Neural cell (in vitro differentiated cells): ENCODE results near the gene TMSB4X. TPM values are rescaled to one million over a fixed set of nuclear protein-coding genes. Genes with fewer than 3 reads are reported as not detected.

ENCODE experiments used
- H2AFZ ChIP-seq: fragments of 200-600, 300-800 bp; sonication (generic), shearing (Covaris generic); 2 replicates; pipeline ENCODE4 v1.6.0; 2014; ENCODE audit warnings: low read depth, mild to moderate bottlenecking, antibody characterized with exemption, low read length, moderate library complexity
- H3F3A ChIP-seq: fragments of 200-600 bp; shearing (Covaris generic); 2 replicates; pipeline ENCODE4 v1.6.1; 2016; ENCODE audit warnings: mild to moderate bottlenecking, moderate library complexity, mixed read lengths, antibody characterized with exemption, low read length; ENCODE audit not compliant: insufficient read depth, poor library complexity, severe bottlenecking
- H3K27ac ChIP-seq: fragments of 200-600, 300-800 bp; sonication (generic), shearing (Covaris generic); 2 replicates; pipeline ENCODE4 v1.5.1; 2014; ENCODE audit warnings: mild to moderate bottlenecking, low read length, moderate library complexity
- H3K27me3 ChIP-seq: fragments of 300-800, 200-600 bp; sonication (generic), shearing (Covaris generic); 2 replicates; pipeline ENCODE4 v1.6.0; 2014; ENCODE audit warnings: mild to moderate bottlenecking, low read depth, low read length, moderate library complexity; ENCODE audit not compliant: insufficient read depth
- H3K36me3 ChIP-seq: fragments of 300-800, 200-600 bp; sonication (generic), shearing (Covaris generic); 2 replicates; pipeline ENCODE4 v1.5.1; 2014; ENCODE audit warnings: mild to moderate bottlenecking, antibody characterized with exemption, low read length, moderate library complexity; ENCODE audit not compliant: insufficient read depth
- H3K4me2 ChIP-seq: fragments of 300-800, 200-600 bp; sonication (generic), shearing (Covaris generic); 2 replicates; pipeline ENCODE4 v1.6.0; 2014; ENCODE audit warnings: mild to moderate bottlenecking, low read length
- H3K4me3 ChIP-seq: fragments of 300-800, 200-600 bp; sonication (generic), shearing (Covaris generic); 2 replicates; pipeline ENCODE4 v1.5.1; 2014; ENCODE audit warnings: mild to moderate bottlenecking, low read length, moderate library complexity
- H3K79me2 ChIP-seq: fragments of 200-600 bp; shearing (Covaris generic); replicated peaks from 2 replicates; pipeline ENCODE4 v1.6.0; 2014; ENCODE audit warnings: mild to moderate bottlenecking, low read length, moderate library complexity; ENCODE audit not compliant: insufficient read depth
- H3K9ac ChIP-seq: fragments of 300-800, 200-600 bp; sonication (generic), shearing (Covaris generic); 2 replicates; pipeline ENCODE4 v1.6.1; 2016; ENCODE audit warnings: mild to moderate bottlenecking, low read length, mixed read lengths
- H3K9me2 ChIP-seq: fragments of 200-600 bp; shearing (Covaris generic); 2 replicates; pipeline ENCODE4 v1.6.1; 2016; ENCODE audit warnings: mild to moderate bottlenecking, low read length, mixed read lengths; ENCODE audit not compliant: insufficient read depth
- H3K9me3 ChIP-seq: fragments of 200-600, 300-800 bp; sonication (generic), shearing (Covaris generic); 2 replicates; pipeline ENCODE4 v1.6.1; 2016; ENCODE audit warnings: mild to moderate bottlenecking, mixed run types, low read length, moderate library complexity, mixed read lengths
- H4K20me1 ChIP-seq: fragments of 200-600 bp; shearing (Covaris generic); 2 replicates; pipeline ENCODE4 v1.6.1; 2016; ENCODE audit warnings: mild to moderate bottlenecking, mixed run types; ENCODE audit not compliant: insufficient read depth
- EP300 ChIP-seq: fragments of 450-650 bp; conservative IDR thresholded peaks from 2 replicates; pipeline ENCODE4 v1.6.1; 2014; ENCODE audit warnings: antibody characterized with exemption, mild to moderate bottlenecking, moderate library complexity; ENCODE audit not compliant: poor library complexity, severe bottlenecking
- EZH2 ChIP-seq: fragments of 200-600, 300-800 bp; shearing (Covaris generic), sonication (generic); IDR thresholded peaks from 2 replicates; pipeline ENCODE4 v1.6.1; 2014; ENCODE audit warnings: antibody characterized with exemption, low read length, borderline replicate concordance, mild to moderate bottlenecking; ENCODE audit not compliant: insufficient read depth, poor library complexity, severe bottlenecking
- MXI1 ChIP-seq: fragments of 450-650 bp; conservative IDR thresholded peaks from 2 replicates; pipeline ENCODE4 v1.6.1; 2014; ENCODE audit warnings: antibody characterized with exemption, mild to moderate bottlenecking; ENCODE audit not compliant: poor library complexity, severe bottlenecking
- POLR2AphosphoS5 ChIP-seq: IDR thresholded peaks from 2 replicates; pipeline ENCODE4 v1.6.1; 2012
- RAD21 ChIP-seq: fragments of 450-650 bp; conservative IDR thresholded peaks from 2 replicates; pipeline ENCODE4 v1.6.1; 2014; ENCODE audit warnings: antibody characterized with exemption, mild to moderate bottlenecking, moderate library complexity
- REST ChIP-seq: IDR thresholded peaks from 2 replicates; pipeline ENCODE4 v1.6.1; 2012; ENCODE audit warnings: borderline replicate concordance
- SMC3 ChIP-seq: fragments of 450-650 bp; conservative IDR thresholded peaks from 2 replicates; pipeline ENCODE4 v1.6.1; 2014; ENCODE audit warnings: antibody characterized with exemption, mild to moderate bottlenecking, moderate library complexity; ENCODE audit not compliant: poor library complexity
- TAF1 ChIP-seq: IDR thresholded peaks from 2 replicates; pipeline ENCODE4 v1.6.1; 2012; ENCODE audit warnings: low read depth
- polyA plus RNA-seq: library from polyadenylated mRNA; depleted of rRNA; stranded (reverse); fragments of >200 nt; gene quantifications from 2 replicates; pipeline ENCODE4 v1.2.3, GENCODE V29; 2014
- TF ChIP-seq, protein P1 (sequence below): fragments of 450-650 bp; IDR thresholded peaks from 2 replicates; pipeline ENCODE4 v1.5.1; 2014; ENCODE audit warnings: antibody characterized with exemption, mild to moderate bottlenecking, moderate library complexity; ENCODE audit not compliant: poor library complexity, severe bottlenecking

TMSB4X gene
- polyA plus RNA-seq, 1 donor from 2014 or later, result 11,381 TPM

DNA sequence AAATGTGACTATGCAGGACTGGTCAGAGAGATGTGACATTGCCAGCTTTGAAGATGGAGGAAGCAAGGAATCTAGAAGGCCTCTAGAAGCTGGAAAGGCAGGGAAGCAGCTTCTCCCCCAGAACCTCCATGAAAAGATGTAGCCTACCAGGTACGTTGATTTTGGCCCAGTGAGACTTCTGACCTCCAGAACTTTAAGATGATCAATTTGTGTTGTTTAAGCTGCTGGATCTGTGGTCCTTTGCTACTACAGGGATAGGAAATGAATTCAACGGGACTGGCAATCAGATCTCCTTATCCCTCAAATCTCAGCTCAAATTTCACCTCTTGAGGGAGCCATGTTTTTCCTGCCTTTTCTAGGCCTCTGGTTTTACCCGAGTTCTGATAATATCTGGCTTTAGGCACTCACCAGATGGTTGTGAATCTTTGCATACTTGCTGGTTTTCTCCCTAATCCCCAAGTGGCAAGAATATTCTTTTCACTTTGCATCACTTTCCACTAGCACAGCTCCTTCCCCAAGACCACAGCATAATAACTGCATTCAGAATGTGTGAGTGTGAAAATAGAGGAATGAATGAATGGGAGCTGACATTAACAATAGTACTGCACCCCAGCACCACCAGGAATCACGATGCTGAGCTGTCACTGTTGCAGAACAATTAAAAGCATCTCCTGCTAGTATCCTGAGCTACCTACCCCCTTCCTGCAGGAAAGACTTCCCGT lies 25.5 kb upstream of the TMSB4X start:
- Histone ChIP-seq H2AFZ (no peak overlapping the region), H3K4me2 (no peak overlapping the region), H3K9ac (no peak overlapping the region), H3K79me2 (no peaks in the 10 kb centered on the region), H3K36me3 (no peaks in the 10 kb centered on the region), H3K4me3 (no peak overlapping the region), H3K27ac (no peak overlapping the region), H3F3A (no peaks in the 10 kb centered on the region), H3K9me2 (no peaks in the 10 kb centered on the region), H4K20me1 (no peaks in the 10 kb centered on the region), H3K27me3 (no peaks in the 10 kb centered on the region), H3K9me3 (no peaks in the 10 kb centered on the region)
- TF ChIP-seq EP300 (no peak), MXI1 (no peak), RAD21 (no peak)

- Histone ChIP-seq H3K9ac (no peak overlapping the region), H3K79me2 (no peaks in the 10 kb centered on the region), H2AFZ (no peak overlapping the region), H3K27ac (no peak overlapping the region), H3K9me2 (no peaks in the 10 kb centered on the region), H3K27me3 (no peaks in the 10 kb centered on the region), H4K20me1 (no peaks in the 10 kb centered on the region), H3K4me2 (no peak overlapping the region), H3F3A (no peaks in the 10 kb centered on the region), H3K36me3 (no peaks in the 10 kb centered on the region), H3K4me3 (no peak overlapping the region), H3K9me3 (no peaks in the 10 kb centered on the region)
- TF ChIP-seq RAD21, result no peak
Observed at GRCh38 chrX:12949927-12950656, 24.8 kb upstream of the TMSB4X start.

DNA sequence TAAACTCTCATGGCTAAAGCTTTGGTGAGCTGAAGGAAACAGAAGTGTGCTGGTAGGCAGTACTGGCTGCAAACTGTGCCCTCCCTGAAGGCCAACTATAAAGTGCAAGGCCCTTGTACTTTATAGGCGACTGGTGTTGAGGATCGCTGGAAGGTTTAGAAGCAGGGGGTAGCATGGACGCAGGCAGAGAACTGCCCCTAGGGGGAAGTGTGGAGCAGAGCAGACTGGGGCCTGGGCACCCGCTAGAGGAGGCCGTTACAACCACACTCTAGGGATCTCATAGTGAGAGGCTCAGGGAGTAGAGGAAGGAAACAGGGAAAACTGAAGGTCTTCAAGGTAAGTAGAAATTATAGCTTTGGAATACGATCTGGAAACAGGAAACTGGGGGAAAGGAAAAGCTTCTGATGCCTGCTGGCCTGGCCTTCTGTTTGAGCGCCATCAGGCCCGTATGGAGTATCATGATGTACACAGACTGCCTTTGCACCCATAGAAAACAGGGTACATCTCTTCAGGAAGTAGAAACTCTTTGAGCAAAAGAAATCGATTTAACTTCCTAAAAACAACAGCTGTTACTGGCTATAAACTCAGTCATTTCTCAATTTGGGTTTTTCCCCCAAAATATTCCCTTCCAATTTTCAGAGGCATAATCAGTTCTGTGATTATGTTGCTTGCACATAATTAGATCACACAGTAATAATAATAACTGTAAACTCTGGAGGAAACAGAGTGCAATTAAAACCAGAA lies 23.9 kb upstream of the TMSB4X start:
- Histone ChIP-seq H3K9ac (no peak overlapping the region), H3K27ac (no peak overlapping the region), H3K4me2 (no peak overlapping the region), H3K9me2 (no peaks in the 10 kb centered on the region), H3K79me2 (no peaks in the 10 kb centered on the region), H3K9me3 (no peaks in the 10 kb centered on the region), H4K20me1 (no peaks in the 10 kb centered on the region), H3K36me3 (no peaks in the 10 kb centered on the region), H3K27me3 (no peaks in the 10 kb centered on the region), H2AFZ (no peak overlapping the region), H3F3A (no peaks in the 10 kb centered on the region), H3K4me3 (no peak overlapping the region)
- TF ChIP-seq REST (no peak), MXI1 (no peak), SMC3 (no peak), EZH2 (no peak), POLR2AphosphoS5 (no peak), TAF1 (no peak), EP300 (no peak), RAD21 (no peak)
- TF ChIP-seq, protein P1, sequence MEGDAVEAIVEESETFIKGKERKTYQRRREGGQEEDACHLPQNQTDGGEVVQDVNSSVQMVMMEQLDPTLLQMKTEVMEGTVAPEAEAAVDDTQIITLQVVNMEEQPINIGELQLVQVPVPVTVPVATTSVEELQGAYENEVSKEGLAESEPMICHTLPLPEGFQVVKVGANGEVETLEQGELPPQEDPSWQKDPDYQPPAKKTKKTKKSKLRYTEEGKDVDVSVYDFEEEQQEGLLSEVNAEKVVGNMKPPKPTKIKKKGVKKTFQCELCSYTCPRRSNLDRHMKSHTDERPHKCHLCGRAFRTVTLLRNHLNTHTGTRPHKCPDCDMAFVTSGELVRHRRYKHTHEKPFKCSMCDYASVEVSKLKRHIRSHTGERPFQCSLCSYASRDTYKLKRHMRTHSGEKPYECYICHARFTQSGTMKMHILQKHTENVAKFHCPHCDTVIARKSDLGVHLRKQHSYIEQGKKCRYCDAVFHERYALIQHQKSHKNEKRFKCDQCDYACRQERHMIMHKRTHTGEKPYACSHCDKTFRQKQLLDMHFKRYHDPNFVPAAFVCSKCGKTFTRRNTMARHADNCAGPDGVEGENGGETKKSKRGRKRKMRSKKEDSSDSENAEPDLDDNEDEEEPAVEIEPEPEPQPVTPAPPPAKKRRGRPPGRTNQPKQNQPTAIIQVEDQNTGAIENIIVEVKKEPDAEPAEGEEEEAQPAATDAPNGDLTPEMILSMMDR, result no peak
